ENCODE measurements around the gene DNMBP.

DNA sequence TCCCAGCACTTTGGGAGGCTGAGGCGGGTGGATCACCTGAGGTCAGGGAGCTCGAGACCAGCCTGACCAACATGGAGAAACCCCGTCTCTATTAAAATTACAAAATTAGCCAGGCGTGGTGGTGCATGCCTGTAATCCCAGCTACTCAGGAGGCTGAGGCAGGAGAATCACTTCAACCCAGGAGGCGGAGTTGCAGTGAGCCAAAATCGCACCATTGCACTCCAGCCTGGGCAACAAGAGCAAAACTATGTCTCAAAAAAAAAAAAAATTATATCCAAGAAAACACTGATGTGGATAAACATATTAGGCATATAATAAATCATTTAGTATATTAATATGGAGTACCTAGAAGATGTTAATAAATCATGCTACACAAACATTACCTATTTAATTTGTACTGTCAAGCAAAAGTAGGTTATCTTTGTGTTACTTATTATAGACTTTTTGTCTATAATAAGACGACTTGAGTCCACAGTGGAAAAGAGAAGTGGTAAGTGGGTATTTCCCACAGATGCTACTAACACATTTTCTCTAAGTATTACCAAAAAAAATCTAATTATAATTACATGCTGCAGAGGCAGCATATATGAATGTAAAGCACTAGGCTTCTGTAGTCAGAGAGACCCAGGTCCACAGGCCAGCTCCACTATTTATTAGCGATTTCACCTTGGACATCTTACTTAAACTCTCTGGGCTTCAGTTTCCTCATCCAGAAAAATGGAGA lies 34.5 kb downstream of the DNMBP start:
- TF ChIP-seq YY1 (IDR thresholded peaks at IDR 0.05; ENCODE audit: insufficient read depth, insufficient read length) = no peak
- TF ChIP-seq ZNF274 (IDR thresholded peaks at IDR 0.05; ENCODE audit: low read depth, low read length) = no peak
- no peak for TF ChIP-seq SUZ12 (IDR thresholded peaks at IDR 0.05; ENCODE audit: extremely low read depth, insufficient read depth, insufficient read length)

All from NT2/D1 (cell line).